HepG2 (cell line): ENCODE data around the gene LRRC17. TPM values are rescaled to one million over a fixed set of nuclear protein-coding genes. Genes with fewer than 3 reads are reported as not detected.

ENCODE experiments used
- ARHGAP35 ChIP-seq: sonication (generic); formaldehyde crosslinking; IDR thresholded peaks from 2 replicates; pipeline ENCODE4 v1.9.0; 2022; ENCODE audit warnings: mild to moderate bottlenecking, inconsistent platforms, moderate library complexity, missing genetic modification reagents, borderline replicate concordance
- ATF1 ChIP-seq: IDR thresholded peaks from 2 replicates; pipeline ENCODE4 v1.6.1; 2016; ENCODE audit warnings: mild to moderate bottlenecking, control low read depth
- CCDC6 ChIP-seq: sonication (generic); formaldehyde crosslinking; IDR thresholded peaks from 2 replicates; pipeline ENCODE4 v1.8.1; 2022; ENCODE audit warnings: mild to moderate bottlenecking, missing genetic modification reagents, moderate library complexity
- HDAC6 ChIP-seq: fragments of 200-600 bp; sonication (generic); IDR thresholded peaks from 2 replicates; pipeline ENCODE4 v1.7.0; 2017; ENCODE audit warnings: mild to moderate bottlenecking, antibody characterized with exemption, low read length, low read depth
- HNRNPLL ChIP-seq: fragments of 200-400 bp; formaldehyde crosslinking; IDR thresholded peaks from 2 replicates; pipeline ENCODE4 v1.6.1; 2017; ENCODE audit warnings: mild to moderate bottlenecking, low read depth, low read length; ENCODE audit not compliant: poor library complexity, severe bottlenecking
- MEIS1 ChIP-seq: sonication (generic); formaldehyde crosslinking; IDR thresholded peaks from 2 replicates; pipeline ENCODE4 v1.9.0; 2021; ENCODE audit warnings: mild to moderate bottlenecking, missing genetic modification reagents, moderate library complexity, borderline replicate concordance
- MIER2 ChIP-seq: IDR thresholded peaks from 2 replicates; pipeline ENCODE4 v1.6.1; 2016; ENCODE audit warnings: missing biosample characterization, missing genetic modification reagents
- SOX13 ChIP-seq, 3 experiments: fragments of 450-650 bp in 1 of 3; sonication (generic) in 1 of 3; formaldehyde crosslinking in 1 of 3; IDR thresholded peaks in 2 of 3; conservative IDR thresholded peaks in 1 of 3; 2 replicates each; pipeline versions ENCODE4 v1.5.0 to v1.6.1; 2016 to 2020; ENCODE audit warnings: antibody characterized with exemption in 1 of 3, mild to moderate bottlenecking in 1 of 3, missing compliant biosample characterization in 1 of 3, missing genetic modification reagents in 1 of 3, moderate library complexity in 1 of 3
- WIZ ChIP-seq: sonication (generic); formaldehyde crosslinking; IDR thresholded peaks from 2 replicates; pipeline ENCODE4 v1.5.1; 2020; ENCODE audit warnings: mild to moderate bottlenecking, missing genetic modification reagents
- ZMYM4 ChIP-seq: sonication (generic); formaldehyde crosslinking; IDR thresholded peaks from 2 replicates; pipeline ENCODE4 v1.8.1; 2023; ENCODE audit warnings: mild to moderate bottlenecking, missing genetic modification reagents
- ZNF225 ChIP-seq: sonication (generic); formaldehyde crosslinking; IDR thresholded peaks from 2 replicates; pipeline ENCODE4 v1.4.0; 2020; ENCODE audit warnings: mild to moderate bottlenecking, missing genetic modification reagents
- ZNF256 ChIP-seq: sonication (generic); formaldehyde crosslinking; conservative IDR thresholded peaks from 2 replicates; pipeline ENCODE4 v1.4.0; 2020; ENCODE audit warnings: missing genetic modification reagents
- ZNF564 ChIP-seq: sonication (generic); formaldehyde crosslinking; IDR thresholded peaks from 2 replicates; pipeline ENCODE4 v1.8.1; 2023; ENCODE audit warnings: mild to moderate bottlenecking, missing genetic modification reagents
- polyA plus RNA-seq, 8 experiments: library from polyadenylated mRNA; depleted of rRNA in 3 of 8; stranded (reverse) in 7 of 8; unstranded in 1 of 8; fragments of >200 nt; fragmentation: Illumina TruSeq in 4 of 8; extraction: Trizol in 4 of 8; gene quantifications; 2 replicates each; pipeline versions ENCODE4 v1.2.1 to v1.2.3, GENCODE V29; 2011 to 2016; ENCODE audit warnings: low read depth in 4 of 8, missing spikeins in 1 of 8, mixed read lengths in 1 of 8; ENCODE audit not compliant: insufficient read depth in 1 of 8
- total RNA-seq, 5 experiments: library from RNA; depleted of rRNA; stranded (reverse); fragments of >200 nt; fragmentation: Illumina TruSeq; extraction: Trizol; gene quantifications; 2 replicates each; pipeline ENCODE4 v1.2.3, GENCODE V29; 2016; ENCODE audit warnings: low read depth in 1 of 5
- TF ChIP-seq, protein P1 (sequence below): sonication (generic); formaldehyde crosslinking; IDR thresholded peaks from 2 replicates; pipeline ENCODE4 v1.4.0; 2020; ENCODE audit warnings: missing genetic modification reagents
- TF ChIP-seq, protein P2 (sequence below): sonication (generic); formaldehyde crosslinking; conservative IDR thresholded peaks from 2 replicates; pipeline ENCODE4 v1.4.0; 2020; ENCODE audit warnings: missing genetic modification reagents
- TF ChIP-seq, protein P3 (sequence below), 2 experiments: sonication (generic) in 1 of 2; formaldehyde crosslinking in 1 of 2; IDR thresholded peaks; 2 replicates each; pipeline versions ENCODE4 v1.6.1 to v1.9.0; 2014 to 2022; ENCODE audit warnings: antibody characterized with exemption in 1 of 2, borderline replicate concordance in 1 of 2, inconsistent platforms in 1 of 2, low read depth in 1 of 2, missing genetic modification reagents in 1 of 2
- TF ChIP-seq, protein P4 (sequence below): sonication (generic); formaldehyde crosslinking; conservative IDR thresholded peaks from 2 replicates; pipeline ENCODE4 v1.8.0; 2022; ENCODE audit warnings: missing genetic modification reagents
- TF ChIP-seq, protein P5 (sequence below): sonication (generic); formaldehyde crosslinking; IDR thresholded peaks from 2 replicates; pipeline ENCODE4 v1.5.0; 2020; ENCODE audit warnings: missing genetic modification reagents, mild to moderate bottlenecking, borderline replicate concordance

The LRRC17 gene
- total and polyA plus RNA-seq, 2 of the 13 experiments (the other 11 are each of a cell fraction or from before 2014, with no cell fraction given) = 0.20 to 0.66 TPM

DNA sequence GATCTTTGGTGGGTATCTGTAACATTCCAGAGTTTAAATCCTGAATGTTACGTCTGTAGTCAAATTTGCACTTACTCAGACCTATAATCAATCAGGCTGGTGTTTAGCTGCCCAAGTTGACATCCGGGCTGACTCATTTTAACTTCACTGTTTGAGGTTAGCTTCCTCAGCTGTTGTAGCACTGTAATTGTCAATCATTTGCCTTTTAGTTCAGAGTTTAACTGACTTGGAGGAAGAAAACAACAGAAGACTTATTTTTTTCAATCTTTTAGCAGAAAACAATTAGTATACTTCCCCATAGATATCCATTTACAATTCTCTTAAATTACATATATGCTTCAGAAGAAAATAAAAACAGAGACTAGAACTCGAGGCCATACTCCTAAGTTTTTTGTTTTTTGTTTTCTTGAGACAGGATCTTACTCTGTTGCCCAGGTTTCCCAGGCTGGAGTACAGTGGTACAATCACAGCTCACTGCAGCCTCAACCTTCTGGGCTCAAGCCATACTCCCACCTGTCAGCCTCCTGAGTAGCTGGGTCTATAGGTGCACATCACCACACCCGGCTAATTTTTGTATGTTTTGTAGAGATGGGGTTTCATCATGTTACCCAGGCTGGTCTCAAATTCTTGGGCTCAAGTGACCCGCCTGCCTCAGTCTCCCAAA, 38.5 kb upstream of the LRRC17 start (continued):
- TF ChIP-seq ZNF225 (CRISPR knock-in tag) = no peak
- no peak for TF ChIP-seq ATF1 (CRISPR knock-in tag)
- no peak for TF ChIP-seq HNRNPLL
- TF ChIP-seq, protein P1, sequence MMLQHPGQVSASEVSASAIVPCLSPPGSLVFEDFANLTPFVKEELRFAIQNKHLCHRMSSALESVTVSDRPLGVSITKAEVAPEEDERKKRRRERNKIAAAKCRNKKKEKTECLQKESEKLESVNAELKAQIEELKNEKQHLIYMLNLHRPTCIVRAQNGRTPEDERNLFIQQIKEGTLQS = 0 out of 2 replicates have a peak, but pooled peaks have one; percentile 38
- TF ChIP-seq HDAC6 = no peak
- TF ChIP-seq, protein P2, sequence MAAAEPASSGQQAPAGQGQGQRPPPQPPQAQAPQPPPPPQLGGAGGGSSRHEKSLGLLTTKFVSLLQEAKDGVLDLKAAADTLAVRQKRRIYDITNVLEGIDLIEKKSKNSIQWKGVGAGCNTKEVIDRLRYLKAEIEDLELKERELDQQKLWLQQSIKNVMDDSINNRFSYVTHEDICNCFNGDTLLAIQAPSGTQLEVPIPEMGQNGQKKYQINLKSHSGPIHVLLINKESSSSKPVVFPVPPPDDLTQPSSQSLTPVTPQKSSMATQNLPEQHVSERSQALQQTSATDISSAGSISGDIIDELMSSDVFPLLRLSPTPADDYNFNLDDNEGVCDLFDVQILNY (CRISPR knock-in tag) = no peak
- TF ChIP-seq MEIS1 (CRISPR knock-in tag) = peak; percentile 92; the same call in 1 of the 2 replicates
- no peak for TF ChIP-seq ZNF256 (CRISPR knock-in tag)
- TF ChIP-seq ZNF564 (CRISPR knock-in tag) = no peak
- TF ChIP-seq, protein P3, sequence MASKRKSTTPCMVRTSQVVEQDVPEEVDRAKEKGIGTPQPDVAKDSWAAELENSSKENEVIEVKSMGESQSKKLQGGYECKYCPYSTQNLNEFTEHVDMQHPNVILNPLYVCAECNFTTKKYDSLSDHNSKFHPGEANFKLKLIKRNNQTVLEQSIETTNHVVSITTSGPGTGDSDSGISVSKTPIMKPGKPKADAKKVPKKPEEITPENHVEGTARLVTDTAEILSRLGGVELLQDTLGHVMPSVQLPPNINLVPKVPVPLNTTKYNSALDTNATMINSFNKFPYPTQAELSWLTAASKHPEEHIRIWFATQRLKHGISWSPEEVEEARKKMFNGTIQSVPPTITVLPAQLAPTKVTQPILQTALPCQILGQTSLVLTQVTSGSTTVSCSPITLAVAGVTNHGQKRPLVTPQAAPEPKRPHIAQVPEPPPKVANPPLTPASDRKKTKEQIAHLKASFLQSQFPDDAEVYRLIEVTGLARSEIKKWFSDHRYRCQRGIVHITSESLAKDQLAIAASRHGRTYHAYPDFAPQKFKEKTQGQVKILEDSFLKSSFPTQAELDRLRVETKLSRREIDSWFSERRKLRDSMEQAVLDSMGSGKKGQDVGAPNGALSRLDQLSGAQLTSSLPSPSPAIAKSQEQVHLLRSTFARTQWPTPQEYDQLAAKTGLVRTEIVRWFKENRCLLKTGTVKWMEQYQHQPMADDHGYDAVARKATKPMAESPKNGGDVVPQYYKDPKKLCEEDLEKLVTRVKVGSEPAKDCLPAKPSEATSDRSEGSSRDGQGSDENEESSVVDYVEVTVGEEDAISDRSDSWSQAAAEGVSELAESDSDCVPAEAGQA (IDR thresholded peaks at IDR 0.05; ENCODE audit: low read depth) = no peak
- TF ChIP-seq, protein P3 (CRISPR knock-in tag; IDR thresholded peaks at IDR 0.05; ENCODE audit: borderline replicate concordance) = no peak
- TF ChIP-seq, protein P4, sequence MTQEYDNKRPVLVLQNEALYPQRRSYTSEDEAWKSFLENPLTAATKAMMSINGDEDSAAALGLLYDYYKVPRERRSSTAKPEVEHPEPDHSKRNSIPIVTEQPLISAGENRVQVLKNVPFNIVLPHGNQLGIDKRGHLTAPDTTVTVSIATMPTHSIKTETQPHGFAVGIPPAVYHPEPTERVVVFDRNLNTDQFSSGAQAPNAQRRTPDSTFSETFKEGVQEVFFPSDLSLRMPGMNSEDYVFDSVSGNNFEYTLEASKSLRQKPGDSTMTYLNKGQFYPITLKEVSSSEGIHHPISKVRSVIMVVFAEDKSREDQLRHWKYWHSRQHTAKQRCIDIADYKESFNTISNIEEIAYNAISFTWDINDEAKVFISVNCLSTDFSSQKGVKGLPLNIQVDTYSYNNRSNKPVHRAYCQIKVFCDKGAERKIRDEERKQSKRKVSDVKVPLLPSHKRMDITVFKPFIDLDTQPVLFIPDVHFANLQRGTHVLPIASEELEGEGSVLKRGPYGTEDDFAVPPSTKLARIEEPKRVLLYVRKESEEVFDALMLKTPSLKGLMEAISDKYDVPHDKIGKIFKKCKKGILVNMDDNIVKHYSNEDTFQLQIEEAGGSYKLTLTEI (CRISPR knock-in tag) = no peak
- no peak for TF ChIP-seq ZMYM4 (CRISPR knock-in tag)
- TF ChIP-seq ARHGAP35 (CRISPR knock-in tag) = no peak
- TF ChIP-seq, protein P5, sequence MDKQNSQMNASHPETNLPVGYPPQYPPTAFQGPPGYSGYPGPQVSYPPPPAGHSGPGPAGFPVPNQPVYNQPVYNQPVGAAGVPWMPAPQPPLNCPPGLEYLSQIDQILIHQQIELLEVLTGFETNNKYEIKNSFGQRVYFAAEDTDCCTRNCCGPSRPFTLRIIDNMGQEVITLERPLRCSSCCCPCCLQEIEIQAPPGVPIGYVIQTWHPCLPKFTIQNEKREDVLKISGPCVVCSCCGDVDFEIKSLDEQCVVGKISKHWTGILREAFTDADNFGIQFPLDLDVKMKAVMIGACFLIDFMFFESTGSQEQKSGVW (CRISPR knock-in tag) = no peak
- TF ChIP-seq CCDC6 (CRISPR knock-in tag) = no peak
- TF ChIP-seq MIER2 (CRISPR knock-in tag) = no peak
- TF ChIP-seq WIZ (CRISPR knock-in tag) = no peak
- peak; percentile 15; the same call in 1 of the 2 replicates for TF ChIP-seq SOX13 (IDR thresholded peaks at IDR 0.05)
- TF ChIP-seq SOX13 (CRISPR knock-in tag; conservative IDR thresholded peaks at IDR 0.05 in 1 of 2, IDR thresholded peaks at IDR 0.05 in 1 of 2) = peak in 1 of 2 experiments; percentile 58; a peak in 1 of 4 replicates
